PC-3 (cell line): ENCODE results near the gene FBLIM1. TPM values are rescaled to one million over a fixed set of nuclear protein-coding genes. Genes with fewer than 3 reads are reported as not detected.

Experiments
- ATAC-seq: fragments of 200-7000 bp; cut with Tn5 transposase; 2 replicates; pipeline ENCODE4 v1.9.1; 2020; ENCODE audit warnings: mild to moderate bottlenecking, moderate library complexity
- BruUV-seq: library from RNA; stranded (reverse); fragments of 400-500 nt; replicated peaks from 2 replicates; lab custom pipeline; 2021; lab: Mats Ljungman, UMichigan
- CTCF ChIA-PET: fragments of 300-600 bp; sonication (Branson Sonifier 250); formaldehyde crosslinking; loops from one replicate; lab custom pipeline; 2022; ENCODE audit warnings: antibody characterized with exemption; lab: Charles Lee
- POLR2A ChIA-PET: fragments of 300-600 bp; sonication (Branson Sonifier 250); formaldehyde crosslinking; loops from one replicate; lab custom pipeline; 2022; ENCODE audit warnings: antibody characterized with exemption; ENCODE audit not compliant: unreplicated experiment; lab: Charles Lee
- DNase-seq: peaks from one replicate; pipeline ENCODE4 v3.0.0-alpha.2; 2015
- H2AFZ ChIP-seq: fragments of 300-600 bp; sonication (generic); 2 replicates; pipeline ENCODE4 v1.6.0; 2016; ENCODE audit warnings: antibody characterized with exemption, low read length
- H3F3A ChIP-seq: fragments of 300-600 bp; sonication (generic); one replicate; pipeline ENCODE4 v1.6.0; 2017; ENCODE audit warnings: antibody characterized with exemption, low read length, control low read depth, mild to moderate bottlenecking; ENCODE audit not compliant: unreplicated experiment
- H3K27ac ChIP-seq: fragments of 300-600 bp; sonication (generic); 2 replicates; pipeline ENCODE4 v1.5.1; 2016; ENCODE audit warnings: mild to moderate bottlenecking, low read length
- H3K27me3 ChIP-seq: fragments of 300-600 bp; sonication (generic); 2 replicates; pipeline ENCODE4 v1.6.1; 2016; ENCODE audit warnings: low read length, mixed read lengths
- H3K36me3 ChIP-seq: fragments of 300-600 bp; sonication (generic); 2 replicates; pipeline ENCODE4 v1.6.1; 2016; ENCODE audit warnings: low read depth, mixed run types, low read length, mixed read lengths
- H3K4me1 ChIP-seq: fragments of 300-600 bp; sonication (generic); 2 replicates; pipeline ENCODE4 v1.5.1; 2016; ENCODE audit warnings: low read length; ENCODE audit not compliant: insufficient read depth
- H3K4me2 ChIP-seq: fragments of 300-600 bp; sonication (generic); 2 replicates; pipeline ENCODE4 v1.6.0; 2016; ENCODE audit warnings: low read length
- H3K4me3 ChIP-seq: fragments of 300-600 bp; sonication (generic); 2 replicates; pipeline ENCODE4 v1.5.1; 2016; ENCODE audit warnings: mild to moderate bottlenecking, low read length, mixed read lengths
- H3K79me2 ChIP-seq: fragments of 300-600 bp; sonication (generic); 2 replicates; pipeline ENCODE4 v1.6.1; 2017; ENCODE audit warnings: low read length, mixed read lengths
- H3K9ac ChIP-seq: fragments of 300-600 bp; sonication (generic); 2 replicates; pipeline ENCODE4 v1.6.0; 2016; ENCODE audit warnings: mild to moderate bottlenecking, low read length
- H3K9me2 ChIP-seq: fragments of 300-600 bp; sonication (generic); replicated peaks from 2 replicates; pipeline ENCODE4 v1.6.1; 2016; ENCODE audit warnings: mixed run types, low read length, mixed read lengths
- H3K9me3 ChIP-seq: fragments of 300-600 bp; sonication (generic); 2 replicates; pipeline ENCODE4 v1.6.1; 2016; ENCODE audit warnings: low read length, mixed read lengths
- H4K20me1 ChIP-seq: fragments of 300-600 bp; sonication (generic); 2 replicates; pipeline ENCODE4 v1.6.1; 2016; ENCODE audit warnings: low read length, mixed read lengths
- CTCF ChIP-seq: fragments of 300-600 bp; sonication (generic); conservative IDR thresholded peaks from 2 replicates; pipeline ENCODE4 v1.5.1; 2017; ENCODE audit warnings: antibody characterized with exemption, low read depth, mild to moderate bottlenecking, low read length
- EZH2 ChIP-seq: fragments of 300-600 bp; sonication (generic); IDR thresholded peaks from one replicate; pipeline ENCODE4 v1.6.1; 2017; ENCODE audit warnings: antibody characterized with exemption, mild to moderate bottlenecking, low read length; ENCODE audit not compliant: unreplicated experiment
- EZH2phosphoT487 ChIP-seq: fragments of 300-600 bp; sonication (generic); IDR thresholded peaks from 2 replicates; pipeline ENCODE4 v1.6.1; 2018; ENCODE audit warnings: mild to moderate bottlenecking, antibody characterized with exemption, low read length, borderline replicate concordance
- intact Hi-C: fragments of 100-400 bp; cut with micrococcal nuclease; formaldehyde crosslinking; loops from 2 replicates; pipeline ENCODE4 v1.9.0; 2023
- total RNA-seq: library from RNA; depleted of rRNA; stranded (reverse); fragments of >200 nt; gene quantifications from 2 replicates; pipeline ENCODE4 v1.2.3, GENCODE V29; 2014

The FBLIM1 gene
- total RNA-seq, 1 experiment from 2014 or later = 74.1 TPM

- peak; percentile 31 for DNase-seq
- TF ChIP-seq EZH2 (no peak), EZH2phosphoT487 (no peak), CTCF (no peak)
- ChIA-PET POLR2A (interaction anchor here (0.6 kb wide), 1 partner anchor 203 kb away, joined by 4 read pairs; no protein-coding TSS in a partner anchor), CTCF (no interaction called here)
- Histone ChIP-seq H3K27me3 (no peaks in the 10 kb centered on the region), H3K79me2 (peaks cover 13% of the 10 kb centered on the region), H3K36me3 (no peaks in the 10 kb centered on the region), H3K4me1 (peaks cover 77% of the 10 kb centered on the region), H4K20me1 (no peaks in the 10 kb centered on the region), H3K9me3 (no peaks in the 10 kb centered on the region), H3K9ac (peak overlapping the region; percentile 19; the same call in 1 of the 2 replicates), H3K4me3 (no peak overlapping the region), H3F3A (no peaks in the 10 kb centered on the region), H2AFZ (no peak overlapping the region), H3K9me2 (no peaks in the 10 kb centered on the region), H3K27ac (peak overlapping the region; percentile 94), H3K4me2 (peak overlapping the region; percentile 8; the same call in 1 of the 2 replicates)
- ATAC-seq = no peak
- intact Hi-C loops = loop anchor here (5.0 kb wide), 1 partner anchor 119 kb away; no protein-coding TSS in a partner anchor
- BruUV-seq = no TSS peak
Measured at GRCh38 chr1:15797614-15798390, 39.2 kb downstream of the FBLIM1 start.

- Histone ChIP-seq H3K4me1 (peaks cover 74% of the 10 kb centered on the region), H3K79me2 (peaks cover 8% of the 10 kb centered on the region), H3K9ac (peak overlapping the region; percentile 83), H3K36me3 (no peaks in the 10 kb centered on the region), H3F3A (no peaks in the 10 kb centered on the region), H3K4me3 (peak overlapping the region; percentile 55; the same call in 1 of the 2 replicates), H3K9me3 (no peaks in the 10 kb centered on the region), H3K9me2 (no peaks in the 10 kb centered on the region), H2AFZ (no peak overlapping the region), H3K27ac (peak overlapping the region; percentile 94), H3K4me2 (peak overlapping the region; percentile 91), H3K27me3 (no peaks in the 10 kb centered on the region), H4K20me1 (no peaks in the 10 kb centered on the region)
- BruUV-seq = TSS peak; percentile 27
- DNase-seq = peak; percentile 96
- ChIA-PET POLR2A (interaction anchor here (0.5 to 1.9 kb wide), 3 partner anchors 34 to 1104 kb away, joined by 3 to 12 read pairs (median 4); no protein-coding TSS in a partner anchor), CTCF (interaction anchor here (0.7 to 1.0 kb wide), 2 partner anchors 16 to 34 kb away, joined by 3 to 12 read pairs; no protein-coding TSS in a partner anchor)
- intact Hi-C loops = loop anchor here (5.0 kb wide), 1 partner anchor 118 kb away; no protein-coding TSS in a partner anchor
- peak; percentile 27 for ATAC-seq
- TF ChIP-seq CTCF (no peak), EZH2 (no peak), EZH2phosphoT487 (no peak)
Measured at GRCh38 chr1:15799004-15799867, 40.6 kb downstream of the FBLIM1 start.
